ENCODE results near the gene CDAN1. TPM values are rescaled to one million over a fixed set of nuclear protein-coding genes. Genes with fewer than 3 reads are reported as not detected.
A peak's percentile ranks its signal among the peaks of the same experiment; 100 is the strongest.

CDAN1 gene
- total RNA-seq, 1 donor from 2014 or later: 12.9 TPM

- no peaks in the 10 kb centered on the region for H3K27me3 ChIP-seq (ENCODE audit: control insufficient read depth, insufficient read depth, low read length)
- TF ChIP-seq CTCF (IDR thresholded peaks at IDR 0.05; ENCODE audit: insufficient read depth, low read length, poor library complexity, severe bottlenecking): no peak
- no peaks in the 10 kb centered on the region for H3K36me3 ChIP-seq (ENCODE audit: control insufficient read depth, insufficient read depth, low read length)
- DNase-seq (ENCODE audit: low read depth): no peak
- no peak overlapping the region for H3K4me3 ChIP-seq (ENCODE audit: low read depth, low read length)
Measured at GRCh38 chr15:42750306-42750705, 13.4 kb upstream of the CDAN1 start.

GRCh38 chr15:42749266-42749665 lies 12.3 kb upstream of the CDAN1 start:
- DNase-seq (ENCODE audit: low read depth): no peak
- H3K4me3 ChIP-seq (ENCODE audit: low read depth, low read length): no peak overlapping the region
- TF ChIP-seq CTCF (IDR thresholded peaks at IDR 0.05; ENCODE audit: insufficient read depth, low read length, poor library complexity, severe bottlenecking): no peak
- H3K36me3 ChIP-seq (ENCODE audit: control insufficient read depth, insufficient read depth, low read length): no peaks in the 10 kb centered on the region
- no peaks in the 10 kb centered on the region for H3K27me3 ChIP-seq (ENCODE audit: control insufficient read depth, insufficient read depth, low read length)

GRCh38 chr15:42744195-42744594 lies 7.3 kb upstream of the CDAN1 start:
- H3K4me3 ChIP-seq (ENCODE audit: low read depth, low read length): no peak overlapping the region
- H3K36me3 ChIP-seq (ENCODE audit: control insufficient read depth, insufficient read depth, low read length): no peaks in the 10 kb centered on the region
- no peaks in the 10 kb centered on the region for H3K27me3 ChIP-seq (ENCODE audit: control insufficient read depth, insufficient read depth, low read length)
- no peak for TF ChIP-seq CTCF (IDR thresholded peaks at IDR 0.05; ENCODE audit: insufficient read depth, low read length, poor library complexity, severe bottlenecking)
- no peak for DNase-seq (ENCODE audit: low read depth)

GRCh38 chr15:42742149-42742548 lies 5.2 kb upstream of the CDAN1 start:
- no peak for TF ChIP-seq CTCF (IDR thresholded peaks at IDR 0.05; ENCODE audit: insufficient read depth, low read length, poor library complexity, severe bottlenecking)
- no peak overlapping the region for H3K4me3 ChIP-seq (ENCODE audit: low read depth, low read length)
- no peaks in the 10 kb centered on the region for H3K36me3 ChIP-seq (ENCODE audit: control insufficient read depth, insufficient read depth, low read length)
- DNase-seq (ENCODE audit: low read depth): no peak
- H3K27me3 ChIP-seq (ENCODE audit: control insufficient read depth, insufficient read depth, low read length): no peaks in the 10 kb centered on the region

- Histone ChIP-seq H3K36me3 (ENCODE audit: control insufficient read depth, insufficient read depth, low read length) (no peaks in the 10 kb centered on the region), H3K27me3 (ENCODE audit: control insufficient read depth, insufficient read depth, low read length) (no peaks in the 10 kb centered on the region), H3K4me3 (ENCODE audit: low read depth, low read length) (no peak overlapping the region)
- DNase-seq (ENCODE audit: low read depth): no peak
- no peak for TF ChIP-seq CTCF (IDR thresholded peaks at IDR 0.05; ENCODE audit: insufficient read depth, low read length, poor library complexity, severe bottlenecking)
Measured at GRCh38 chr15:42741710-42742109, 4.8 kb upstream of the CDAN1 start.

- no peak for TF ChIP-seq CTCF (IDR thresholded peaks at IDR 0.05; ENCODE audit: insufficient read depth, low read length, poor library complexity, severe bottlenecking)
- DNase-seq (ENCODE audit: low read depth): no peak
- Histone ChIP-seq H3K36me3 (ENCODE audit: control insufficient read depth, insufficient read depth, low read length) (peaks cover 4% of the 10 kb centered on the region), H3K27me3 (ENCODE audit: control insufficient read depth, insufficient read depth, low read length) (no peaks in the 10 kb centered on the region), H3K4me3 (ENCODE audit: low read depth, low read length) (peak overlapping the region; percentile 89)
Measured at GRCh38 chr15:42737529-42738328, 801 bp upstream of the CDAN1 start.

Measured in kidney epithelial cell (primary cell).